Dedifferentiated amniotic fluid mesenchymal stem cell (primary cell): ENCODE results near the gene ANKRD36.
A peak's percentile ranks its signal among the peaks of the same experiment; 100 is the strongest.
"Not testable (repeated sequence)": the region's sequence is repeated elsewhere in the genome, so short reads cannot be mapped to it uniquely, and the experiment has no call there.

ENCODE experiments used
- DNase-seq: peaks from one replicate; pipeline ENCODE4 v3.0.0-alpha.2; 2016; ENCODE audit errors: extremely low spot score

The ANKRD36 gene

DNA sequence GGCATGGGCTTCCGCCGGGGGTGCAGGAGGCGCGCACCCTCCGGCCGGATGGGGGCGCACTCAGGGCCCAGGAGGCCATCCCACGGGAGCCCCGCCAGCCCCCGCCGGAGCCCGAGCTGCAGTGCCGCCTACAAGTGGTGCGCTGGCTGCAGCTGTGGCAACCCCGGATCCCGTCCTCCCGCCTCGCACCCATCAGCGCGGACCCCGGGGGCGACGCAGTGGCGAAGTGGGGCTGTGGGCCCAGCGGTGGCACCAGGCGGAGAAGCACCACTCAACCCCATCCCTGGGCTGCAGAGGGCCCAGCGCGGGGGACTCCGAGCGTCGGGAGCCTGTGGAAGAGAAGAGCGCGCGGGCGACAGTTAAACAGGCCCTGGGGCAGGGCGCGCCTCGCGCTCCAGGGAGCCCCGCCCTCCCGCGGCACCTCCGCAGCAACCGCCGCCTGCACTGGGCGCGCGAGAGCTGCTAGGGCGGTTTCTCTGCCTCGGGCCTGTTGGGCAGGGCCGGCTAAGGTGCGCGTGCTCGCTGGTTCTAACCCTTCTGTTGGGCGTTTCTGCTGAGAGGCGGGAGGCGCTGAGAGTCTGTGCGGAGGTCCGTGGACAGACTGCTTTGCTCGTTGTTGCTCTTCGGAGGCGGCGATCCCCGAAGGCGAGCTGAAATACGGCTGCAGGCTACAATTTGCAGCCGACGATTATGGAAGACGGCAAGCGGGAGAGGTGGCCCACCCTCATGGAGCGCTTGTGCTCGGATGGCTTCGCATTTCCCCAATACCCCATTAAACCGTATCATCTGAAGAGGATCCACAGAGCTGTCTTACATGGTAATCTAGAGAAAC is at the start of gene ANKRD36:
TSS of gene ANKRD36 (plus strand) at position 104 of the 832 bp plus-strand sequence. CDS start at position 691, 587 bp downstream.
- DNase-seq, result peak; percentile 64

DNA sequence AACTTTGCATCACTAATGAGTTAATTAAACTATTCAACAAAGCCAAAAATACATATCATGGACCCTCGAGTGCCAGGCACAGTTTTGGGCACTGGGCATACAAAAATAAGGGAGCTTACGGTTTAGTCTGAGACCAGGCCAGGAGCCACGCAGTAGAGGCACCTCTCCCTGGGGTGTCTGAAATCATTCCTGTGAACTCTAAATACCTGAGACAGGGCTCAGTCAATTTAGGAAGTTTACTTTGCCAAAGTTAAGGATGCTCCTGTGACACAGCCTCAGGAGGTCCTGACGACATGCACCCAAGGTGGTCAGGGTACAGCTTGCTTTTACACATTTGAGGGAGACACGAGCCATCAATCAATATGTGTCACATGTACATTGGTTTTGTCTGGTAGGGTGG is 46.9 kb upstream of the ANKRD36 start:
- not testable (repeated sequence) for DNase-seq

DNA sequence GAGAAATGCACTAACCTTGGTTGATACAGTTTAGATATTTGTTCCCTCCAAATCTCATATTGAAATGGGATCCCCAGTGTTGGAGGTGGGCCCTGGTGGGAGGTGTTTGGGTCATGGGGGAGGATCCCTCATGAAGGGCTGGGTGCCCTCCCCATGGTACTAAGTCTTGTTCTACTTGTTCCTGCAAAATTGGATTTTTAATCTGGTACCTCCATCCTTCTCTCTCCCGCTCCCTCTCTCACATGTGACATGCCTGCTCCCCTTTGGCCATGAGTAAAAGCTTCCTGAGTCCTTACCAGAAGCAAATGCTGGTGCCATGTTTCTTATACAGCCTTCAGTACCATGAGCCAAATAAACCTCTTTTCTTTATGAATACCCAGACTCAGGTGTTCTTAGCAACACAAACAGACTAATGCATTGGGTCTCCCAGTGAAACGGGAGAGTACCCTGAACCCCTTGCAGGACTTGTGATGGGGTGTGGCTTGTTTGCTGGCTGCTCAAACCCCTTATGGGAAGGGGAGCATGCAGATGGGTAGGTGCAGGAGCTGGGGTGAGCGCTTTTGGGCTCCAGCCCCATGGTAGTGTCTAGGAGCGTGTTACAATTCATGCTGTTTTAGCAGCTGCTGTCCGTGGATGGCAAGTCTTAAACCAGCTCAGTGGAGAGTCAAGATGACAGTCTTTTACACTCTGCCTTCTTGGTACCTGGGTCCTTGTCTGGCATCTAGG is 45.5 kb upstream of the ANKRD36 start:
- DNase-seq, result no peak

DNA sequence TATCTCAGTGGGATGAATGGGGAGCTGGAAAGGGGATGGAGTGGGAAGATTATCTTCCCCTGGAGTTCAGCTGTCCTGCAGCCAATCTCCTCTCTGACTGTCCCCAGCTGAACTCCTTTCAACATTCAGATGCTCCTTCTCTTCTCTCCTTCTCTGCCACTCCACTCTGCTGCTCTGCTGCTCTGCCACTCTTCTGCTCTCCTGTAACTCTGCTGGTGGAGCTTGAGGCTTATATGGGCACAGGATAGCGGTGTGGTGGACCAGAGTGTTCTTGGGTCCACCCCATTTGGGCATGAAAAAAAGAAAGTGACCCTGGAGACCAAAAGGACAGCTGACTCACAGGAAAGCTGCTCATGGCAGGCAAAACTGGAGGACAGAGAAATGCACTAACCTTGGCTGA is 44.9 kb upstream of the ANKRD36 start:
- DNase-seq, result no peak

DNA sequence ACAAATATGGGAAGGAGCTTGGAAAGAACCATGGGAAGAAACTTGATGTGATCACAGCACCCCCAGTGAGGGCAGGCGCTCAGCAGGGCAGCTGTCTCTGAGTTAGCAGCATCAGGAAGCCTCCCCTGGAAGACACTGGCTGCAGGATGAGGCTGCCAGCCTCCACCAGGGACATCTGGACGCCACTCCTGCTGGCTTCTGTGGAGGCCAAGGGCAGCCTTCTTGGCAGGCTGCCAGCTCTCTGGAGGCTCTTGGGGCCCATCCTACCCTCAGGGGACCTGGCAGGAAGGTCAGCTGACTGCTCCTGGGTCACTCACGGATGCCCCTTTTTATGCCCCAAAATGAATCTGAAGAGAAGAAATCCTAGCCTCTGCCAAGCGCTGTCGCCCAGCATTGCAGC is 44.2 kb upstream of the ANKRD36 start:
- DNase-seq, result not testable (repeated sequence)

DNA sequence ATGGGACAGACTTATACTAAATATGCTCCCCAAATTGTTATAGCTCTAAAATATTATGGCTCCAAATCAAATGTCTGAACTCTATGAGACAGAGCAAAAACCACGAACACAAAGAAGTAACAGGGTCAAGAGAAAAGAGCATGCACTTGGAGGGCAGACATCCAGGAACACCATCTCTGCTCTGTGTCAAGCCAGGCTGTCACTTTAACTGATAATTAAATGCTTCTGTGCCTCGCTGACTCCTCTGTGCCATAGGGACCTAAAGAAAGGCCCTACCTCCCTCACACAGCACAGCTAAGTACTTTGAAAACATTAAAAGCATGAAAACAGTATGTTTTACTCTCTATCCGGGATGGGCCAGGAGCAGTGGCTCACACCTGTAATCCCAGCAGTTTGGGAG is 42.0 kb upstream of the ANKRD36 start:
- not testable (repeated sequence) for DNase-seq

DNA sequence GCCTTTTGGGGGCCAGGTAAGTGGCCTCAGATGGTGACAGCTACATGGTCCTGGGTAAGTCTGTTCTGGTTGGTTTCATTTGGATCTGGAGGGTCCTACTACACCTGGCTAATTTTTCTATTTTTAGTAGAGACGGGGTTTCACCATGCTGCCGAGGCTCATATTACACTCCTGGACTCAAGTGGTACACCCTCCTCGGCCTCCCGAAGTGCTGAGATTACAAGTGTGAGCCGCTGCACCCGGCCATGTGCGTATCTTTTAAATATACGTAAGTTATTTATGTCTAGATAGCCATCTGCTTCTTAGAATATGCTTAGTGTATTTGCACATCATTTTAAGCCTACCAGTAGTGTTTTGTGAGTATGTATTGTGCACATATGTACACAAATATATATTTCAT is 35.7 kb upstream of the ANKRD36 start:
- DNase-seq, result not testable (repeated sequence)

DNA sequence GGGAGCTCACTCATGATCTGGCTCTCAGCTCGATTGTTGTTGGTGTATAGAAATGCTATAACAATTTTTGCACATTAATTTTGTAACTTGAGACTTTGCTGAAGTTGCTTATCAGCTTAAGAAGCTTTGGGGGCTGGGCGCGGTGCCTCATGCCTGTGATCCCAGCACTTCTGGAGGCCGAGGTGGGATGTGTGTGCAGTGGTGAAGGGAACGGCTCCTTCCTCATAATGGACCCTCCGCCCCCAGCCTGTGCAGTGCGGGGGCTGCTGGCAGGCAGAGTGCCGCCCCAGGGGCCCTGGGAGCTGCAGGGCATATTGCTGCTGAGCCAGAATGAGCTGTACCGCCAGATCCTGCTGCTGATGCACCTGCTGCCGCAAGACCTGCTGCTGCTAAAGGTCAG is 32.1 kb upstream of the ANKRD36 start:
- DNase-seq, result not testable (repeated sequence)

DNA sequence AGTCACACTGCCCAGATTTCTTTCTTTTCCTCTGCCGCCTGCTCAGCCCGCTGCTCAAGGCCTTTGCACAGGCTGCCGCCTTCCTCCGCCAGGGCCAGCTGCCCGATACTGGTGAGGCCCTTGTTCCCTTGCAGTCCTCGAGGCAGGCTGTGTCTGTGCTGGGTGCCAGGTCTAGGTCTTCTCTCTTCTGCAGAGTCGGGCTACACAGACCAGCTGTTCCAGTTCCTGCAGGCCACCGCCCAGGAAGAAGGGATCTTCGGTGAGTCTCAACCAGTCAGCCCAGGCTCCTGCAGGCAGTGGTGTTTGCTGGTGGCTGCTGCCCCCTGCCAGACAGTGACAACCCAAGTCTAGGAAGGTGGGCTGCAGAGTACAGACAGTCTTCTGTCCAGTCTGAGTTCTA is 30.7 kb upstream of the ANKRD36 start:
- DNase-seq, result not testable (repeated sequence)

DNA sequence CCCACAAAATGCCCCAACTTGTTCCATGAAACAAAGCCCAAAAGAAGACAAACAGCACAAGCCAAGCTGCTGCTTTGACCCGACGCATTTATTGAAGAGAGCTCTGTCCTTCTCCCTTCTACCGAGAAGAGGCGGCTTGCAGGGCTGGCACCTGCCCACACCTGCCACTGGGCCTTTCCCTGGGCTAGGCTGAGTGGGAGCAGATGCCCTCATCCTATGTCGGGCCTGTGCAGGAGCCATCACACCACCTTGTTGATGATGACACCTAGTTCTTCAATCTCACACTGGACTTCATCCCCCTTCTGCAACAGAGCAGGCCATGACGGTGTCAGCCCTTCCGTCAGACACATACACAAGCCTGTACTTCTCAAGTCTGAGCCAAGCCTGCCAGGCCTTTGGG is 29.4 kb upstream of the ANKRD36 start:
- not testable (repeated sequence) for DNase-seq

DNA sequence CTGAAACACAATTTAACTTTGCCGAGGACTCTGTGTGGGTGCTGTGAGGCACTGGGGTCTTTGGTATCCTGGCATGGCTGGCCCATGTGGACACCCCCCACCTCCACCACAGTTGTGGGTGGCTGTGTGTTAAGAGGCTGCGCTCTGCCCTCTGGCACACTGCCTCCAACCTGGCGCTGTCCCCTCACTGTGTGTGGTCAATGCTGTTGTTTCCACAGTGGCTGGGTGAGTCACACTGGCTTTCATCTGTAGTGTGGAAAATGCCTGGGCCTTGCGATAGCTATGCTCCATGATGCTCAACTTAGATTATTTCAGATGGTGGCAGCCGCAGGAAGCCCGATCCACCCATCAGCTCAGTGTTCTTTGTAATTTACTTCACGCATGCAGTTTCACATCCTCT is 27.9 kb upstream of the ANKRD36 start:
- DNase-seq, result not testable (repeated sequence)

DNA sequence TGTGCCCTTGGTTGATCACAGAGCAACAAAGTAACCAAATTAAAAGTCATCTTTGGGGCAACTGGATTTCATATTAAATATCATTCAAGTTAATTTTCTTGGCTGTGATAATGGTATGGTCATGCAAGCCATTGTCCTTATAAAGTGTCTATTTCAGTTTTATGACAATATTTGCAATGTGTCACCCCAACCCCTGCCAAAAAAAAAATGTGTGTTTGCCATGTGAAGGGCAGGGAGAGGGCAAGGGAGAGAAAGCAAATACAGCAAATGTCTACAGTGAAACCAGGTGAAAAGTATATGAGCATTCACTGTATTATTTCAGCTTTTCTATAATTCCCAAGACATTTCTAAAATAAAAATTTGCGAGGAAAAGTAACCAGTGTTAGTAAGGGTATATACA is 24.2 kb upstream of the ANKRD36 start:
- DNase-seq, result not testable (repeated sequence)

DNA sequence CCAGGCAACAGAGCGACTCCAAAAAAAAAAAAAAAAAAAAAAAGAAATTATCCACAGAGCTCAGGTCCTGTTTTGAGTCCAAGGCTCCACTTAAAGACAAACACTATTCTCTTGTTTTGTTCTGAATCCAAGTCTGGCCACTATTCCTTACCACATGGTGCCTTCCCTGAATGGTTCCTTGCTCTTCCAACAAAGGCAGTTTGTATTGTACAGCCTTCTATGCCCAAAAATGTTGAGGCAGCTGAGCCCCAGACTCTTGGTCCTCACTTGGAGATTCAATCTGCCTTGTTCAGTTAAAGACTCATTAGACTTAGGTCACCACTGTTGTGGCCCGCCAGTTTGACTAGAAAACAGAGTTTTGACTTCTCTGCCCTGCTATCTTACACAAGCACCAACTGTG is 20.0 kb upstream of the ANKRD36 start:
- not testable (repeated sequence) for DNase-seq

DNA sequence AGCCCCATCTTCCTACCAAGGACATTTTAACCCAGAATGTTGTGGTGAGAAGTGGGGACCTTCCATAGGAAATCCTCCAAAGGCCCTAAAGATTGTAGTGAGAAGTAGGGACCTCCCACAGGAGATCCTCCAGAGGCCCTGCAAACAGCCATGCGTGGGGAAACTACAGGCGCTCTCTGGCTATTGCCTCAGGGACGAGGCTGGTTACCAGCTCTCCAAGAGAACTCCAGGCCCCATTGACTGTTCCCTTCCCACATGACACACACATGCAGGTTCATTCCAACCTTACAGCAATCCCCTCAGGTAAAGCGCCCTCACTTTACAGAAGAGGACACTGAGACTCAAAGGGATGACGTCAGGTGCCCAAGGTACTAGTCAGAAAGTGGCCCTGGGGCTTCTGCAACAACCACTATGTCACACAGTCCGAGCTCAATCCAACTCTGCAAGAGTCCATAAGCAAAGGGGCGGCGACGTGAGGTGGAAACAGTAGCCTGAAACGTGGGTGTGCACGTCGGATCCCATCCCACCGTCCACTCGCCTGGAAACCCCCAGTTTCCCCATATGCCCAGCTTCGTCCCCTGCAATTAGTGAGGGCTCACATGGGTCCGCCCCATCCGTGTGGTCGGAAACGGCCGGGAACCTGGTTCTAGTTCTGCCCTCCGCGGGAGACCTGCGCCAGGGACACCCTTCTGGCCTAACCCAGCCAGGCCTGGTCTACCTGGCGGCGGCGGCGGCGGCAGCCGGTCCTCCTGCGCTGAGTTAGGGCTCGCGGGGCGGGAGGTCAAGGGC is 18.8 kb upstream of the ANKRD36 start:
- not testable (repeated sequence) for DNase-seq

DNA sequence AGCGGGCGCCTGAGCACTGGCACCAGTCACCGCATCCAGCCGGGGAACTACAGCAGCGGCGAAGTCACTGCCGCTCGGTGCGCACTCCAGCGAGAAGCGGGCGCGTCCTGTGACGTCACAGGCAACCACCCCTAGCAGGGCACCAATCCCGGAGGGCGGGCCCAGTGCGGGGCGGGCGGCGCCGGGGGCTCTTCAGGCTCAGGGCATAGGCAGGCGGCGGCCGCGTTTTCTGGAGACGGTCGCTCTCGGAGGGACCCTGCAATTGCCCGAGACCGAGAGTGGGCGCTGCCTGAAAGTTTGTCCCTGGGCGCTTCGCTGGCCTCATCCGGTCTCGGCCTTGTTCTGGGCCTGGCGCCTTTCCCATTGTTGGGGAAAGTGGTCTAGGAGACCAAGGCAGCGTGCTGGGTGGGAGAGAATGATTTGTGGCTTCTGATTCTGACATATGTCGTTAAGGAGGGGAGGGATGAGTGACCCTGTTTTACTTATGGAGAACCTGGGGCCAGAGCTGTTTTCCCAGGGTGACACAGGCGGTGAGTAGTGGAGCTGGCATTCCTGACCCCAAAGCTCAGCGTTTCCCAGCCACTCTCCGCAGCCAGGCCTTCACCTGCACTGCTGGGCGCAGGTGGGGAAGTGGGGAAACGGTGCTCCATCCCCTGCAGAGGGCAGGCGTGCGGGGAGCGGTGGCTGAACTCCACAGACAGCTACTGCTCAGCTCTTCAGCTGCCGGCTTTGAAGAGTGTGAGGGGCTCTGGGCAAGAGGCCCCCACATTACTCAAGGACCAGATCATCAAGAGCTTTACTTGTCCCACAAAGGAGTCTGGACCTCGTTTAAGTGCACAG is 18.0 kb upstream of the ANKRD36 start, which contains the start of gene FAHD2B:
TSS of gene FAHD2B (minus strand) at position 111 of the 840 bp plus-strand sequence. CDS start 3,176 bp downstream, outside the sequence.
- not testable (repeated sequence) for DNase-seq

DNA sequence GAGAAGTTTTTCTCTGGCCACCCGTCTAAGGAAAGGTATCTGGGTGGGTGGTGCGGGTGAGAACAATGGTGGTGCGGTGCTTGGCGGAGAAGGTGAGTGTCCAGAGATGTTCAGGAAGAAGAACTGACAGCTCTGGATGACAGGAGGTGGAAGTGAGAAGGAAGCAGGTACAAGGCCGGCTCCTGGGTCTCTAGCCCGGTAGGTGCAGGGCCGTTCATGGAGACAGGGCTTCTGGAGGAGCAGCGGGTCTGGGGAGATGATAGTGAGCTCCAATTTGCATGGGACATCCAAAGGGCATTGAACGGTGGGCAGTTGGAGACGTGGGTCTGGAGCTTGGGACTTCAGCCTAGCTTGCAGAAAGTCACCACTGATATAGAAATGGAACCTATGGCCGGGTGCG is 17.3 kb upstream of the ANKRD36 start:
- DNase-seq, result no peak

DNA sequence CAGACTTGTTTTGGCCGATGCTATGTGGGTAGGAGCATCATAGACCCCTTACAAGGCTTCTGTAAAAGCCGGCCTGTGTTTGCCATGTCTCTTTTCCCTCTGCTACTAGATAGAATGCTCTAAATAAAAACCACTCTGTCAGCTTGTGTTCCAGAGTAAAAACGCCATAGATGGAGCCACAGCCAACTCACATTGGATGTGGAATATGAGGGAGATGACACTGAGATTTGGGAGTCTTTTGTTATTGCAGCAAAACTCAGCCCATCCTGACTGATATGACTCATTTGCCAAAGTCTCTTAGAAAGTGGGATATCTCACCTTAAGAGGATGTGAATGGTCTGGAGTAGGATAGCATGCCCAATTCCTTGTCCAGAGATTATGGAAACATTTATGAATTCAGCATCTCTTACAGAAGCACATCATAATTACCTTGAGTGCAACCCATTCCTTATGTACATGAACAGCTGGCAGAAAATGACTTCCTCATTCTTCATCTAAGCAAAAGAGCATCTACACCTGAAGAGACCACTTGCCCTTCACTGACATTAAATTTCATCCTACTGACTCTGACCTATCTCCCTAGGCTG is 14.1 kb upstream of the ANKRD36 start:
- not testable (repeated sequence) for DNase-seq

DNA sequence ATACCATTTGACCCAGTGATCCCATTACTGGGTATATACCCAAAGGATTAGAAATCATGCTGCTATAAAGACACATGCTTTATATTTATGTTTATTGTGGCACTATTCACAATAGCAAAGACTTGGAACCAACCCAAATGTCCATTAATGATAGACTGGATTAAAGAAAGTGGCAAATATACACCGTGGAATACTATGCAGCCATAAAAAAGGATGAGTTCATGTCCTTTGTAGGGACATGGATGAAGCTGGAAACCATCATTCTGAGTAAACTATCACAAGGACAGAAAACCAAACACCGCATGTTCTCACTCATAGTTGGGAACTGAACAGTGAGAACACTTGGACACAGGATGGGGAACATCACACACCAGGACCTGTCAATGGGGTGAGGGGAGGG is 6.1 kb upstream of the ANKRD36 start:
- not testable (repeated sequence) for DNase-seq

DNA sequence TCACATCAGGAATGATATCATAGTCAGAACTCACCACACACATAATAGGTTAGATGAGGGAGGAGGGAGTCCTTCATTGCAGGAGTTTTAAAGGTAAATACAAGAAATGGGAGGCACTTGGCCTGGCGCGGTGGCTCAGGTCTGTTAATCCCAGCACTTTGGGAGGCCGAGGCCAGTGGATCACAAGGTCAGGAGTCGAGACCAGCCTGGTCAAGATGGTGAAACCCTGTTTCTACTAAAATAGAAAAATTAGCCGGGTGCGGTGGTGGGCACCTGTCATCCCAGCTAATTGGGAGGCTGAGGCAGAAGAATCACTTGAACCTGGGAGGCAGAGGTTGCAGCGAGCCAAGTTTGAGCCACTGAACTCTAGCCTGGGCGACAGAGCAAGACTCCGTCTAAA is 1.7 kb upstream of the ANKRD36 start:
- not testable (repeated sequence) for DNase-seq

DNA sequence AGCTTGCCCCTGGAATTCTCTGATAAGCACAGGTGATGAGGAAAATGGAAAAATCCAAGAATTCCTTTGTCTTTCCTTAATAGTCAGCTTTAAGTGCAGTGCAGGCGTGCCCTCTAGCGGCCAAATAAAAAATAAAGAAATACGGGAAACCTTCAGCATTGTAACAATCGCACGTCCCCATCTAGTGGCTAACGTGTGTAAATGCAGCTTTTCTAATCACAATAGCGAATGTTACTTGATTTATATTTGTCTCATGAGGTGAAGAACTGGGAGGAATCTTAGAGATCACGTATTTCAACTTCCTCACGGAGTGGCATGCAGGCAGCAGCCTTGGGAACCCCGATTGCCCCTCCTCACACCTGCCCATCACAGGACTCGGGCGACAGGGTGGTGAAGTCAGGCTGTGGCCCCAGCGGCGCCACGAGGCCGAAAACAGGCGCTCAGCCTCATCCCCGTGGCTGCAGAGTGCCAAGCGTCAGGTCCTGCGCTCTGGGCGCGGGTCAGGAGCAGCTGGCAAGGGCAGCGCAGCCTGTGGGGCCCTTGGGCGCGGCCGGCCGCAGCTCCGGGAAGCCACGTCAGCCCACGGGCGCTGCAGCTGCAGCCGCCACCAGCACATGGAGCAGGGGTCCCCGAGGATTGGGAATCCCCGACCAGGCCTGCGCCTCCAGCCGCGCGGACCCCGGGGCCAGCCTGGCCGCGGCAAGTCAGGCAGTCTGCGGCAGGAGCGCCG is 468 bp upstream of the ANKRD36 start:
- peak; percentile 16 for DNase-seq
